ENCODE measurements around the gene CHD9.

DNA sequence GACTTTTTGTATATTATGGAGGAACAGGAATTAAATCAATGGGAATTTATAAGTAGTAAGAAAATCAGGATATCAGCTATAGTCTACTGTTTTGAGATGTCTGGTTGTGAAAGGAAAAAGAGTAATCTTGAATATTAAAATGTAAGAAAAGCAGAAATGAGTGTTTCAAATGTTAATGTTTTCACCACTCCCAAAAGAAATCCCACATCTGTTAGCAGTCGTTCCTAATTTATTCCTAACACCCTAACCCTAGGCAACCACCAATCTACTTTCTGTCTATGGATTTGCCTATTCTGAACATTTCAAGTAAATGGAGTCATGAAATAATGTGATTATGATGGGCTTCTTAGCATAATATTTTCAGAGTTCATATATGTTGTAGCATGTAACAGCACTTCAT, 133.0 kb downstream of the CHD9 start:
- TF ChIP-seq, protein P1, sequence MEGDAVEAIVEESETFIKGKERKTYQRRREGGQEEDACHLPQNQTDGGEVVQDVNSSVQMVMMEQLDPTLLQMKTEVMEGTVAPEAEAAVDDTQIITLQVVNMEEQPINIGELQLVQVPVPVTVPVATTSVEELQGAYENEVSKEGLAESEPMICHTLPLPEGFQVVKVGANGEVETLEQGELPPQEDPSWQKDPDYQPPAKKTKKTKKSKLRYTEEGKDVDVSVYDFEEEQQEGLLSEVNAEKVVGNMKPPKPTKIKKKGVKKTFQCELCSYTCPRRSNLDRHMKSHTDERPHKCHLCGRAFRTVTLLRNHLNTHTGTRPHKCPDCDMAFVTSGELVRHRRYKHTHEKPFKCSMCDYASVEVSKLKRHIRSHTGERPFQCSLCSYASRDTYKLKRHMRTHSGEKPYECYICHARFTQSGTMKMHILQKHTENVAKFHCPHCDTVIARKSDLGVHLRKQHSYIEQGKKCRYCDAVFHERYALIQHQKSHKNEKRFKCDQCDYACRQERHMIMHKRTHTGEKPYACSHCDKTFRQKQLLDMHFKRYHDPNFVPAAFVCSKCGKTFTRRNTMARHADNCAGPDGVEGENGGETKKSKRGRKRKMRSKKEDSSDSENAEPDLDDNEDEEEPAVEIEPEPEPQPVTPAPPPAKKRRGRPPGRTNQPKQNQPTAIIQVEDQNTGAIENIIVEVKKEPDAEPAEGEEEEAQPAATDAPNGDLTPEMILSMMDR (IDR thresholded peaks at IDR 0.05): no peak
- no peak for TF ChIP-seq POLR2A (IDR thresholded peaks at IDR 0.05)

Data from thyroid gland (tissue), 4 donors.